Muscle layer of duodenum (tissue), 2 donors: ENCODE results near the gene CCDC8.
"Not testable (repeated sequence)": the region's sequence is repeated elsewhere in the genome, so short reads cannot be mapped to it uniquely, and the experiment has no call there.

ENCODE experiments used
- H3K27ac ChIP-seq: one replicate; pipeline ENCODE4 v1.7.0; 2013; ENCODE audit warnings: mild to moderate bottlenecking, low read length
- H3K27me3 ChIP-seq: one replicate; pipeline ENCODE4 v1.7.0; 2013; ENCODE audit warnings: low read depth, mild to moderate bottlenecking, control low read depth, low read length
- H3K36me3 ChIP-seq, 2 donors: one replicate each; pipeline ENCODE4 v1.7.0; 2013; ENCODE audit warnings: low read length in 2 of 2, control low read depth in 1 of 2, mild to moderate bottlenecking in 1 of 2; ENCODE audit not compliant: insufficient read depth in 2 of 2, control insufficient read depth in 1 of 2
- H3K4me1 ChIP-seq, 2 donors: one replicate each; pipeline ENCODE4 v1.7.0; 2013; ENCODE audit warnings: low read length in 2 of 2, mild to moderate bottlenecking in 2 of 2, control low read depth in 1 of 2, moderate library complexity in 1 of 2; ENCODE audit not compliant: insufficient read depth in 2 of 2, control insufficient read depth in 1 of 2
- H3K4me3 ChIP-seq, 2 donors: one replicate each; pipeline ENCODE4 v1.7.0; 2013; ENCODE audit warnings: low read length in 2 of 2, low read depth in 1 of 2, mild to moderate bottlenecking in 1 of 2
- H3K9me3 ChIP-seq, 2 donors: one replicate each; pipeline ENCODE4 v1.7.0; 2013; ENCODE audit warnings: low read length in 2 of 2, control low read depth in 1 of 2, mild to moderate bottlenecking in 1 of 2; ENCODE audit not compliant: control insufficient read depth in 1 of 2
- donor health status: healthy.

Gene CCDC8

DNA sequence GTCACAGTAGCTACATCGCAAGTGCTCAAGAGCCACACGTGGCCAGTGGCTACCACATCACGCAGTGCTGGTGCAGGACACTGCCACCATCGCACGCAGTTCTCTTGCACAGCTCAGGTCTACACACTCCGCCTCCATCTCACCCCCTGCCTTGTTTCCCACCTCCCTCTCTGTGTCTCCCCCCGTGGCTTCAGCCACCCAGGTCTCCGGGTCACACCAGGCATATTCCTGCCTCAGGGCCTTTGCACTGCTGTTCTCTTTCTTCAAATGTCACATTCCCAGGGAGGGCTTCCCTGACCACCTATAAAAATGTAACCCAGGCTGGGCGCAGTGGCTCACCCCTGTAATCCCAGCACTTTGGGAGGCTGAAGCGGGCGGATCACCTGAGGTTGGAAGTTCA lies 10.6 kb downstream of the CCDC8 start:
- peaks cover 0 to 8% of the 10 kb centered on the region in 2 donors for H3K4me1 ChIP-seq

DNA sequence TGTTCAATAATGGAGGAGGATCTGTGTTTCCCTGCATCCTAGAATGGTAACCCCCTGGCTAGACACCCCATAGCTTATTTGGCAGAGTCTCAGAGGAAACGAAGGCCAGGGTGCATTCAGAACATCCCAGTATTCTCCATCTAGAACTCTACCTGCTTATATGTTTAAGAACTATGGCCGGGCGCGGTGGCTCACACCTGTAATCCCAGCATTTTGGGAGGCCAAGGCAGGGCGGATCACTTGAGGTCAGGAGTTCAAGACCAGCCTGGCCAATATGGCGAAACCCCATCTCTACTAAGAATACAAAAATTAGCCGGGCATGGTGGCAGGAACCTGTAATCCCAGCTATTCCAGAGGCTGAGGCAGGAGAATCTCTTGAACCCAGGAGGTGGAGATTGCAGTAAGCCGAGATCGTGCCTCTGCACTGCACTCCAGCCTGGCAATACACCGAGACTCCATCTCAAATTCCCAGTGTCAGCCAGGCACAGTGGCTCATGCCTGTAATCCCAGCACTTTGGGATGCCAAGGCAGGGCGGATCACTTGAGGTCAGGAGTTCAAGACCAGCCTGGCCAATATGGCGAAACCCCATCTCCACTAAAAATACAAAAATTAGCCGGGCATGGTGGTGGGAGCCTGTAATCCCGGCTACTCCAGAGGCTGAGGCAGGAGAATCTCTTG lies 15.4 kb downstream of the CCDC8 start:
- not testable (repeated sequence) for H3K9me3 ChIP-seq, H3K4me3 ChIP-seq, H3K4me1 ChIP-seq, H3K36me3 ChIP-seq, H3K27ac ChIP-seq, H3K27me3 ChIP-seq

More for the DNA sequence above, 10.6 kb downstream of the CCDC8 start:
- Histone ChIP-seq H3K27me3 (peaks cover 12% of the 10 kb centered on the region), H3K36me3 (no peaks in the 10 kb centered on the region), H3K9me3 (no peaks in the 10 kb centered on the region), H3K27ac (no peak overlapping the region), H3K4me3 (no peak overlapping the region)

GRCh38 chr19:46394402-46394797 lies 19.0 kb downstream of the CCDC8 start:
- H3K27me3 ChIP-seq: no peaks in the 10 kb centered on the region
- H3K9me3 ChIP-seq: no peaks in the 10 kb centered on the region
- no peak overlapping the region for H3K4me3 ChIP-seq
- H3K36me3 ChIP-seq: peaks cover 10 to 25% of the 10 kb centered on the region in 2 donors
- H3K27ac ChIP-seq: no peak overlapping the region
- H3K4me1 ChIP-seq: peaks cover 0 to 5% of the 10 kb centered on the region in 2 donors

GRCh38 chr19:46393456-46394401 lies 19.6 kb downstream of the CCDC8 start:
- Histone ChIP-seq H3K36me3 (peaks cover 14 to 30% of the 10 kb centered on the region in 2 donors), H3K4me3 (no peak overlapping the region)

DNA sequence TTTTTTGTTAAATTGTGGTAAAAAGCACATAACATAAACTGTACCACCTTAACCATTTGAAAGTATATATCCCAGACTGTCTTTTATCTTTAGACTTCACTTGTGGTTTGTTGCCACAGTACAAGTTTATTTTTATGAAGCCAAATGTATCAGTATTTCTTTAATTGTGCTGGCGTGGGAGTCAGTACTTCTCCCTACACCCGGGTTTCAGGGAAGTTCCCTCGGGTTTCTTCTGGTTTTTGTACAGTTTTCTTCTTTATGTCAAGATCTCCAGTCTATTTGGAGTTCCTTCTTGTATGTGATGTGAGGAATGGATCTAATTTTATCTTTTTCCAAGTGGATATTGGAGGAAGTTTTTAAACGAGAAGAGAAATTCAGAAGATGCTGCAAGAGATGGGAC lies 20.5 kb downstream of the CCDC8 start:
- Histone ChIP-seq H3K27me3 (no peaks in the 10 kb centered on the region), H3K9me3 (no peaks in the 10 kb centered on the region), H3K4me3 (no peak overlapping the region), H3K36me3 (peaks cover 18 to 38% of the 10 kb centered on the region in 2 donors), H3K4me1 (peaks cover 0 to 5% of the 10 kb centered on the region in 2 donors), H3K27ac (no peak overlapping the region)

More at GRCh38 chr19:46393456-46394401, 19.6 kb downstream of the CCDC8 start:
- Histone ChIP-seq H3K27me3 (no peaks in the 10 kb centered on the region), H3K4me1 (peaks cover 0 to 5% of the 10 kb centered on the region in 2 donors), H3K9me3 (no peaks in the 10 kb centered on the region), H3K27ac (no peak overlapping the region)

GRCh38 chr19:46392252-46392801 lies 21.0 kb downstream of the CCDC8 start:
- Histone ChIP-seq H3K36me3 (peaks cover 23 to 43% of the 10 kb centered on the region in 2 donors), H3K27me3 (no peaks in the 10 kb centered on the region), H3K9me3 (no peaks in the 10 kb centered on the region), H3K4me1 (peaks cover 0 to 5% of the 10 kb centered on the region in 2 donors), H3K4me3 (no peak overlapping the region), H3K27ac (no peak overlapping the region)

DNA sequence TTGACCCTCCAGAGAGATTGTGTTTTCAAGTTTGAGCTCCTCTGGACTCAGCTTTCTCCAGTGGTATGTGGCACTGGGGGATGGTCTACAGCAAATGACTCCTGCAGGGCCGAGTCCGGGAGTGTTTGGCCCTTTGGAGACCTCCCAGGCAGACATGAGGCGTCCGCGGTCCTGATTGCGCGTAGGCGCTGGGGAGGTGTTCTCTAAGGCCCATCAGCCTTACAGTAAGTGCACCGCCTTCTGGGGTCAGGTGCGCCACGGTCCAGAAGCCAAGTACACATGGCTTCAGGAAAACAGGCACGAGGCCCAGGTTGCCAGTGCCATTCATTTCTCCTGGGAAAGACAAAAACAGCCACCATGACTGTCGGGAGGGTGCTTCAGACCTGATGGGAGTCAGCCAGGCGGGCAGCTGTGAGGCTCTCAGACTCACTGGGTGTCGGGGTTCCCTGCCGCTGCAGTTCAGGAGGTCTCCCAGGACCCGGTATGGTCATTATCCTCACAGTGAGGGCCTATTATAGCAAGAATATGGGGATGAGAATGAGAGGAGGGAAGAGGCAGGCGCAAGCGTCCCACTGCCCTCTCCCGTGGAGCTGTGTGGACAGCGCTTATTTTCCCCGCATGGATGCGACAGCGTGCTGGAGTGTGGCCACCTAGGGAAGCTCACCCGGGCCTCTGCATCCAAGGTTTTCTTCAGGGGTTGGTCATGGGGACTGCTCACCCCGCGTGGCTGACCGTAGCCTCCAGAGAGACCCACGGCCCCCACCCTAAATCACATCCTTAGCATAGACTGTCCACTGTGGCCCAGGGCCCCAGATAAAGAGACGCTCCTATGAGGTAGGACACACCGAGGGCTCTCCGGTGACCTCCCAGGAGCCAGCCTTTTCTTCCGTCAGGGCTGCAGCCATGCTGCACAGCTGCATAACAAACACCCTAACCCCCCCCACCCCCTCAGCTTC lies 21.8 kb downstream of the CCDC8 start:
- Histone ChIP-seq H3K4me3 (no peak overlapping the region), H3K27me3 (no peaks in the 10 kb centered on the region), H3K9me3 (no peaks in the 10 kb centered on the region), H3K4me1 (peaks cover 0 to 5% of the 10 kb centered on the region in 2 donors), H3K27ac (no peak overlapping the region), H3K36me3 (peaks cover 23 to 51% of the 10 kb centered on the region in 2 donors)

GRCh38 chr19:46390866-46391265 lies 22.5 kb downstream of the CCDC8 start:
- H3K36me3 ChIP-seq: peaks cover 23 to 54% of the 10 kb centered on the region in 2 donors
- peaks cover 0 to 5% of the 10 kb centered on the region in 2 donors for H3K4me1 ChIP-seq
- H3K27me3 ChIP-seq: no peaks in the 10 kb centered on the region
- H3K9me3 ChIP-seq: no peaks in the 10 kb centered on the region
- H3K27ac ChIP-seq: no peak overlapping the region
- H3K4me3 ChIP-seq: no peak overlapping the region

DNA sequence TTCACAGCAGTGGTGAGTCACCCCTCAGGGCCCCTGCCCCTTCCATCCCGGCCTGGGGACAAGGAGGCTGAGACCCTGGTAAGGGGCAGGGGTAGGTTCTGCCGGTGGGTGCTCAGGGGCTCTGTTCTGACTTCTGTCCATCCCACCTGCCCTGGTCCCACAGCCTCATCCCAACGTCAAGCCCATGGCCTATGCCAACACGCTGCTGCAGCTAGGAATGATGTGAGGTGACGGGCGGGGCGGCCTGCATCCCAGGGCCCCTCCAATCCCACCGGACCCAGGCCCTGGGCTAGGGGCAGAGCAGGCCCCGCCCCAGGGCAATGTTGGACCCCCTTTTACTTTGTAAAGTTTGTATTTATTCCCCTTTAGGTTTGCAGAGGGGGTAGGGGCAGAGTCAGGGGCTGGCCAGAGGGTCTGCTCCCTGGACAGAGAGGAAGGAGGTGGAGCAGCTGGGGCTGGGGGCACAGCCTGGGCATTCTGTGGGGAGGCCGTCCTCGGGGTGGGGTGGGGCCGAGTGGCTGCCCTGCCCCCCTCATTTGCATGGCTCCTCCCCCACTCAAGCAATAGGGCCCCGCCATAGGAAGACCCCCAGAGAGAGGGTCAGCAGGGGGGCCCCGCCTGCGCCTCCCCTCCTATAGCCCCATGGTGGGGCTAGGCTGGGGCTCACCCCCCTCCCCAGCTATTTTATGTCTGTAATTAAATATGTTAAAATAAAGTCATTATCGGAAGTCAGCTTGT lies 23.1 kb downstream of the CCDC8 start:
- peaks cover 23 to 54% of the 10 kb centered on the region in 2 donors for H3K36me3 ChIP-seq
- H3K27me3 ChIP-seq: no peaks in the 10 kb centered on the region
- H3K4me1 ChIP-seq: peaks cover 0 to 5% of the 10 kb centered on the region in 2 donors
- H3K9me3 ChIP-seq: no peaks in the 10 kb centered on the region
- no peak overlapping the region for H3K27ac ChIP-seq
- no peak overlapping the region for H3K4me3 ChIP-seq
